H1 (cell line): ENCODE results near the gene GABRP.

Source experiments
- CTCF ChIP-seq, 3 experiments: IDR thresholded peaks; 1 replicate in 2 of 3; 2 replicates in 1 of 3; pipeline versions ENCODE4 v1.5.1 to v1.6.1; 2011; ENCODE audit warnings: low read length in 3 of 3, mild to moderate bottlenecking in 3 of 3, inconsistent platforms in 2 of 3, low read depth in 1 of 3, moderate library complexity in 1 of 3; ENCODE audit not compliant: insufficient read depth in 1 of 3; ENCODE audit errors: control extremely low read depth in 1 of 3
- EP300 ChIP-seq, 2 experiments: IDR thresholded peaks; 1 replicate in 1 of 2; 2 replicates in 1 of 2; pipeline ENCODE4 v1.6.1; 2011 to 2012; ENCODE audit warnings: low read depth in 2 of 2, low read length in 2 of 2, mild to moderate bottlenecking in 2 of 2, borderline replicate concordance in 1 of 2, inconsistent platforms in 1 of 2, moderate library complexity in 1 of 2
- FOSL1 ChIP-seq: IDR thresholded peaks from 2 replicates; pipeline ENCODE4 v1.6.1; 2011; ENCODE audit warnings: mild to moderate bottlenecking, low read depth, low read length, moderate library complexity; ENCODE audit not compliant: insufficient read depth
- GABPA ChIP-seq: IDR thresholded peaks from 2 replicates; pipeline ENCODE4 v1.6.1; 2011; ENCODE audit warnings: mild to moderate bottlenecking, low read length, moderate library complexity, borderline replicate concordance; ENCODE audit not compliant: insufficient read depth
- MAX ChIP-seq: IDR thresholded peaks from 2 replicates; pipeline ENCODE4 v1.6.1; 2012; ENCODE audit warnings: inconsistent platforms
- NRF1 ChIP-seq: IDR thresholded peaks from 2 replicates; pipeline ENCODE4 v1.6.1; 2011; ENCODE audit warnings: mild to moderate bottlenecking, low read depth, low read length, improper control_type of control experiment
- POLR2AphosphoS5 ChIP-seq: IDR thresholded peaks from 2 replicates; pipeline ENCODE4 v1.6.1; 2011; ENCODE audit warnings: low read depth, low read length
- RXRA ChIP-seq: IDR thresholded peaks from 2 replicates; pipeline ENCODE4 v1.6.1; 2011; ENCODE audit warnings: low read depth, mild to moderate bottlenecking, low read length, moderate library complexity; ENCODE audit not compliant: insufficient read depth
- SAP30 ChIP-seq: fragments of 300-600 bp; sonication (generic); IDR thresholded peaks from 2 replicates; pipeline ENCODE4 v1.7.1; 2012; ENCODE audit warnings: low read length, moderate library complexity, mild to moderate bottlenecking, inconsistent platforms; ENCODE audit not compliant: insufficient read depth, insufficient replicate concordance
- SIN3A ChIP-seq, 2 experiments: IDR thresholded peaks in 1 of 2; conservative IDR thresholded peaks in 1 of 2; 2 replicates each; pipeline ENCODE4 v1.6.1; 2011 to 2012; ENCODE audit warnings: low read length in 2 of 2, improper control_type of control experiment in 1 of 2, low read depth in 1 of 2, mild to moderate bottlenecking in 1 of 2
- SIX5 ChIP-seq: IDR thresholded peaks from 2 replicates; pipeline ENCODE4 v1.6.1; 2011; ENCODE audit warnings: mild to moderate bottlenecking, low read depth, low read length
- SRF ChIP-seq: IDR thresholded peaks from 2 replicates; pipeline ENCODE4 v1.6.1; 2011; ENCODE audit warnings: mild to moderate bottlenecking, low read depth, low read length, moderate library complexity
- USF2 ChIP-seq: IDR thresholded peaks from 2 replicates; pipeline ENCODE4 v1.6.1; 2011; ENCODE audit warnings: low read length, improper control_type of control experiment
- YY1 ChIP-seq: IDR thresholded peaks from 2 replicates; pipeline ENCODE4 v1.6.1; 2011; ENCODE audit warnings: low read depth, mild to moderate bottlenecking, low read length

- no peak for TF ChIP-seq MAX
- TF ChIP-seq POLR2AphosphoS5: no peak
- TF ChIP-seq YY1: no peak
- no peak for TF ChIP-seq RXRA
- no peak for TF ChIP-seq CTCF (IDR thresholded peaks at IDR 0.05; ENCODE audit: control extremely low read depth in 1 of 3, insufficient read depth in 1 of 3, low read depth in 1 of 3, low read length in 3 of 3)
- no peak for TF ChIP-seq GABPA
- TF ChIP-seq SAP30: no peak
- no peak for TF ChIP-seq USF2
- TF ChIP-seq EP300 (IDR thresholded peaks at IDR 0.05; ENCODE audit: borderline replicate concordance in 1 of 2, low read depth in 2 of 2, low read length in 2 of 2): no peak
- no peak for TF ChIP-seq NRF1
- no peak for TF ChIP-seq FOSL1
- no peak for TF ChIP-seq SIN3A (conservative IDR thresholded peaks at IDR 0.05 in 1 of 2, IDR thresholded peaks at IDR 0.05 in 1 of 2; ENCODE audit: low read depth in 1 of 2, low read length in 2 of 2)
- TF ChIP-seq SRF: no peak
- no peak for TF ChIP-seq SIX5
Measured at GRCh38 chr5:170785416-170785815, 1.9 kb downstream of the GABRP start.
